Stimulated activated CD8-positive, alpha-beta memory T cell treated with anti-CD3 and anti-CD28 coated beads, Interleukin-4, amount 100 ng/mL, for 48 hours (primary cell): ENCODE measurements around the gene DDR1.
"Not testable (repeated sequence)": the region's sequence is repeated elsewhere in the genome, so short reads cannot be mapped to it uniquely, and the experiment has no call there.

ENCODE experiments used
- DNase-seq: peaks from one replicate; pipeline ENCODE4 v3.0.0-alpha.2; 2020

The DDR1 gene

GRCh38 chr6:30883685-30884520, at the start of gene DDR1:
DDR1 (plus strand) TSS chr6:30884519; CDS start chr6:30888730, 4,211 bp downstream.
- peak; percentile 63 for DNase-seq

GRCh38 chr6:30834646-30835045, 49.7 kb upstream of the DDR1 start:
- DNase-seq, result no peak

GRCh38 chr6:30835576-30835975, 48.7 kb upstream of the DDR1 start:
- no peak for DNase-seq

- DNase-seq, result no peak
These were observed 47.9 kb upstream of the DDR1 start for GRCh38 chr6:30836431-30836866.

GRCh38 chr6:30836957-30837356, 47.4 kb upstream of the DDR1 start:
- no peak for DNase-seq

GRCh38 chr6:30837432-30837831, 46.9 kb upstream of the DDR1 start:
- DNase-seq, result no peak

- DNase-seq, result no peak
These were observed 46.4 kb upstream of the DDR1 start for GRCh38 chr6:30837870-30838269.

GRCh38 chr6:30839671-30840070, 44.6 kb upstream of the DDR1 start:
- DNase-seq, result no peak

- DNase-seq, result no peak
These were observed 44.0 kb upstream of the DDR1 start for GRCh38 chr6:30840084-30840934.

- no peak for DNase-seq
These were observed 43.2 kb upstream of the DDR1 start for GRCh38 chr6:30840935-30841643.

GRCh38 chr6:30841644-30842504, 42.4 kb upstream of the DDR1 start:
- DNase-seq, result no peak

- no peak for DNase-seq
These were observed 41.3 kb upstream of the DDR1 start for GRCh38 chr6:30842754-30843610.

- no peak for DNase-seq
These were observed 40.7 kb upstream of the DDR1 start for GRCh38 chr6:30843611-30843998.

- no peak for DNase-seq
These were observed 40.2 kb upstream of the DDR1 start for GRCh38 chr6:30844118-30844535.

- DNase-seq, result no peak
These were observed 39.1 kb upstream of the DDR1 start for GRCh38 chr6:30845183-30845582.

- no peak for DNase-seq
These were observed 36.8 kb upstream of the DDR1 start for GRCh38 chr6:30847421-30847970.

GRCh38 chr6:30847971-30848436, 36.3 kb upstream of the DDR1 start:
- no peak for DNase-seq

GRCh38 chr6:30849903-30850651, 34.2 kb upstream of the DDR1 start:
- DNase-seq, result no peak

GRCh38 chr6:30852459-30852858, 31.9 kb upstream of the DDR1 start:
- not testable (repeated sequence) for DNase-seq
